Testis (tissue), 3 donors: ENCODE data around the gene PARL. TPM values are rescaled to one million over a fixed set of nuclear protein-coding genes. Genes with fewer than 3 reads are reported as not detected.
A peak's percentile ranks its signal among the peaks of the same experiment; 100 is the strongest.
"Not testable (repeated sequence)": the region's sequence is repeated elsewhere in the genome, so short reads cannot be mapped to it uniquely, and the experiment has no call there.

Source experiments
- DNase-seq: peaks from one replicate; pipeline ENCODE4 v3.0.0-alpha.2; 2019
- H3K27ac ChIP-seq, 2 donors: fragments of 200-600 bp; sonication (generic); one replicate each; pipeline ENCODE4 v1.5.1; 2019
- H3K27me3 ChIP-seq: fragments of 200-600 bp; sonication (generic); one replicate; pipeline ENCODE4 v1.5.1; 2019
- H3K36me3 ChIP-seq: fragments of 200-600 bp; sonication (generic); one replicate; pipeline ENCODE4 v1.5.1; 2017; ENCODE audit warnings: low read depth; ENCODE audit errors: missing control alignments
- H3K4me1 ChIP-seq: fragments of 200-600 bp; sonication (generic); one replicate; pipeline ENCODE4 v1.5.1; 2019
- H3K4me3 ChIP-seq, 2 donors: fragments of 200-600 bp; sonication (generic); one replicate each; pipeline ENCODE4 v1.5.1; 2017 to 2019
- H3K9me3 ChIP-seq: fragments of 200-600 bp; sonication (generic); one replicate; pipeline ENCODE4 v1.5.1; 2017
- POLR2A ChIP-seq: fragments of 450-650 bp; IDR thresholded peaks from one replicate; pipeline ENCODE4 v1.6.1; 2017; ENCODE audit warnings: antibody characterized with exemption, mild to moderate bottlenecking, moderate library complexity
- WGBS, 2 donors: methylation state at CpG; one replicate each; pipeline ENCODE4 v1.1.5; 2018; 5-methylcytosine and 5-hydroxymethylcytosine counted together
- intact Hi-C: fragments of 100-400 bp; cut with DNase I; formaldehyde crosslinking; loops from one replicate; pipeline ENCODE4 v1.15.1; 2023; ENCODE audit warnings: low total_unique reads
- polyA plus RNA-seq: library from polyadenylated mRNA; stranded (reverse); fragments of 350-450 nt; fragmentation: Illumina TruSeq; extraction: RNeasy Lipid Tissue Mini Kit (QIAGEN cat#74804); gene quantifications from one replicate; pipeline ENCODE4 v1.2.3, GENCODE V29; 2014; ENCODE audit warnings: low read depth, low replicate concordance; ENCODE audit not compliant: insufficient read depth
- total RNA-seq, 2 donors: library from RNA; depleted of rRNA; stranded (reverse); fragments of >200 nt; gene quantifications; one replicate each; pipeline ENCODE4 v1.2.3, GENCODE V29; 2016
- TF ChIP-seq, protein P1 (sequence below), 3 experiments: fragments of 450-650 bp in 2 of 3; fragments of 200-600 bp in 1 of 3; sonication (generic) in 1 of 3; IDR thresholded peaks; one replicate each; pipeline ENCODE4 v1.5.1; 2016 to 2019; ENCODE audit warnings: antibody characterized with exemption in 3 of 3, mild to moderate bottlenecking in 2 of 3, moderate library complexity in 1 of 3

PARL gene
- total and polyA plus RNA-seq, 3 donors from 2014 or later: 55.5 to 64.2 (median 57.6) TPM

DNA sequence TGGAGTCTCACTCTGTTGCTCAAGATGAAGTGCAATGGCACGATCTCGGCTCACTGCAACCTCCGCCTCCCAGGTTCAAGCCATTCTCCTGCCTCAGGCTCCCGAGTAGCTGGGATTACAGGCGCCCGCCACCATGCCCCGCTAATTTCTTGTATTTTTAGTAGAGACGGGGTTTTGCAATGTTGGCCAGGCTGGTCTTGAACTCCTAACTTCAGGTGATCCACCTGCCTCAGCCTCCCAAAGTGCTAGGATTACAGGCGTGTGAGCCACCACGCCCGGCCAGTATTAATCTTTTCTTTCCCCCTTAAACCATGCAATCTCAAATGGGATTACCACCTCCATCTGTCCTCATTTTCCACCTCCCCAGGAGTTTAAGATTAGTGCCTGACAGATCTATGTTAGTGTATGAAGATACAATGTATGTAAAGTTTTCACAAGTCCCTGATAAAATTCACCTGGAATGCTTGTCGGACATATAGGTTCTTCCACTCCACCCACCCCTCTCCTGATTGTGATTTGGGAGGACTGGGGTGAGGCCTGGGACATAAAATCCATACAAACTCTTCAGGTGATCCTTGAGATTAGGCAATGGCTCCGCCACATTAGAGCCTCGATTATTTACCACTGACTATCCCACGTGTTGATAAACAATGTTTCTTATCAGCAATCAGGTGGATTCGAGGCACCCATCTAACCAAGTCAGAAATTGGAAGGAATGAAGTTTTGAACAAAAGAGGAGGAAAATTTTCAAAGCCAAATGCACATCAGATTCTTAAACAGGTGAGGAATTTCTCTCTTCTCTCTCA lies 1.2 kb downstream of the PARL start:
- TF ChIP-seq, protein P1, sequence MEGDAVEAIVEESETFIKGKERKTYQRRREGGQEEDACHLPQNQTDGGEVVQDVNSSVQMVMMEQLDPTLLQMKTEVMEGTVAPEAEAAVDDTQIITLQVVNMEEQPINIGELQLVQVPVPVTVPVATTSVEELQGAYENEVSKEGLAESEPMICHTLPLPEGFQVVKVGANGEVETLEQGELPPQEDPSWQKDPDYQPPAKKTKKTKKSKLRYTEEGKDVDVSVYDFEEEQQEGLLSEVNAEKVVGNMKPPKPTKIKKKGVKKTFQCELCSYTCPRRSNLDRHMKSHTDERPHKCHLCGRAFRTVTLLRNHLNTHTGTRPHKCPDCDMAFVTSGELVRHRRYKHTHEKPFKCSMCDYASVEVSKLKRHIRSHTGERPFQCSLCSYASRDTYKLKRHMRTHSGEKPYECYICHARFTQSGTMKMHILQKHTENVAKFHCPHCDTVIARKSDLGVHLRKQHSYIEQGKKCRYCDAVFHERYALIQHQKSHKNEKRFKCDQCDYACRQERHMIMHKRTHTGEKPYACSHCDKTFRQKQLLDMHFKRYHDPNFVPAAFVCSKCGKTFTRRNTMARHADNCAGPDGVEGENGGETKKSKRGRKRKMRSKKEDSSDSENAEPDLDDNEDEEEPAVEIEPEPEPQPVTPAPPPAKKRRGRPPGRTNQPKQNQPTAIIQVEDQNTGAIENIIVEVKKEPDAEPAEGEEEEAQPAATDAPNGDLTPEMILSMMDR (IDR thresholded peaks at IDR 0.05): no peak
- Histone ChIP-seq H3K27ac (peak overlapping the region; percentile 70 to 78), H3K36me3 (no peaks in the 10 kb centered on the region), H3K9me3 (no peaks in the 10 kb centered on the region), H3K4me3 (peak overlapping the region; percentile 83 to 95), H3K27me3 (no peaks in the 10 kb centered on the region), H3K4me1 (peaks cover 13% of the 10 kb centered on the region)
- DNase-seq: no peak
- intact Hi-C loops: no loop called here
- 39 to 57% methylated on average over 16 of the region's 16 CpGs for WGBS, 2 donors

DNA sequence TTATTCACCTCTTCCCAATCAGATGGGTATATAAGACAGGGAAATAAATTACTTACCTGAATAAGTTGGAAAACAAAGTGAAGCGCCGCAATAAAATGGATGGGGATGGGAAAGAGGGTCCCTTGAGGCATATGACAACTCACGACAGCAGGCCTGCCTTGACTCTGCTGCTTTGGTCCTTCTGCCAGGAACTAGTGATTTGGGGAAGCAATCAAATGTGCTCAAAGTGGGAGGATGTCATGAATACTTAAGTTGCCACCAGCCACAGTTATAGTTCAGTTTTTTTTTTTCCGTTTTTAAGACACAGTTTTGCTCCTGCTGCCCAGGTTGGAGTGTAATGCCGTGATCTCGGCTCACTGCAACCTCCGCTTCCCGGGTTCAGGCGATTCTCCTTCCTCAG lies 4.6 kb downstream of the PARL start:
- no peak for DNase-seq
- TF ChIP-seq POLR2A: no peak
- TF ChIP-seq, protein P1 (IDR thresholded peaks at IDR 0.05): no peak
- H3K4me3 ChIP-seq: no peak overlapping the region
- H3K27ac ChIP-seq: no peak overlapping the region
- H3K27me3 ChIP-seq: no peaks in the 10 kb centered on the region
- intact Hi-C loops: no loop called here
- whole genome bisulfite sequencing, 2 donors: 86 to 91% methylated on average over 9 of the region's 9 CpGs
- H3K36me3 ChIP-seq: no peaks in the 10 kb centered on the region
- H3K9me3 ChIP-seq: no peaks in the 10 kb centered on the region
- H3K4me1 ChIP-seq: peaks cover 13% of the 10 kb centered on the region

DNA sequence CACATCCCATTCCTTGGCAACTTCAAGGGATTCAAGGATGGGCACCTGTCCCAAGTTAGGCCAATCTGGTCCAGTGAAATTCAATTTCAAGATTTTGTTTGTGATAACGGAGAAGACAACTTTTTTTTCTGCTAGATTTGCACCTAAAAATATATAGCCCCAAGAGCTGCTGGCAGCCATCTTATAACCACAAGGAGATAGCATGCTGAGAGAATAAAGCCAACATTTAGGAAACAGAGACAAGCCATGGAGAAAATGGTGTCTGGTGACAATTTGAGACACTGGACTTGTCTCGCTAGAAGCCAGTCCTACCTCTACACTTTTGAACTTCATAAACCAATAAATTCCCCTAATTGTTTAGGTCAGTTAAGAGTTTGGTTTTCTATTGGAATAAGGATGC lies 5.4 kb downstream of the PARL start:
- Histone ChIP-seq H3K9me3 (no peaks in the 10 kb centered on the region), H3K4me3 (no peak overlapping the region), H3K27me3 (no peaks in the 10 kb centered on the region), H3K4me1 (peaks cover 13% of the 10 kb centered on the region), H3K27ac (no peak overlapping the region), H3K36me3 (no peaks in the 10 kb centered on the region)
- intact Hi-C loops: no loop called here
- WGBS, 2 donors: 93 to 98% methylated on average over 2 of the region's 2 CpGs
- DNase-seq: no peak
- no peak for TF ChIP-seq POLR2A
- TF ChIP-seq, protein P1 (IDR thresholded peaks at IDR 0.05): no peak

DNA sequence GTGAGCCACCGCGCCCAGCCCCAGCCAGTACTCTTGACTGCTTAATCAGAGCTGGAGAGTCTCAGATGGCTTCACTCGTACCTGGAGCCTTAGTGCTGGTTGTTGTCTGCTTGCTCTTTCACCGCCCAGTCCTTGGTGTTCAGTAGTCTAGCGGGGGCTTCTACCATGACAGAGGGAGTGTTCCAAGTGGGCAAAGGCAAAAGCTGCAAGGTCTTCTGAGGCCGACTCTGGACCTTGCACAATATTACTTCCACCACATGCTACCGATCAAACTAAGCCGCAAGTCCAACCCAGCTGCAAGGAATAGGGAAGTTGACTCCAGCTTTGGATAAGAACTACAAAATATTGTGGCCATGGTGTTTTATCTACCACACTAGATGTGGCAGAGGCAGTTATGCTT lies 6.6 kb downstream of the PARL start:
- Histone ChIP-seq H3K27ac (no peak overlapping the region), H3K36me3 (no peaks in the 10 kb centered on the region), H3K9me3 (no peaks in the 10 kb centered on the region), H3K4me3 (no peak overlapping the region), H3K27me3 (no peaks in the 10 kb centered on the region), H3K4me1 (peaks cover 7% of the 10 kb centered on the region)
- no peak for DNase-seq
- intact Hi-C loops: no loop called here
- 86 to 97% methylated on average over 7 to 8 of the region's 8 CpGs for WGBS, 2 donors
- TF ChIP-seq POLR2A: no peak
- TF ChIP-seq, protein P1 (IDR thresholded peaks at IDR 0.05): no peak

DNA sequence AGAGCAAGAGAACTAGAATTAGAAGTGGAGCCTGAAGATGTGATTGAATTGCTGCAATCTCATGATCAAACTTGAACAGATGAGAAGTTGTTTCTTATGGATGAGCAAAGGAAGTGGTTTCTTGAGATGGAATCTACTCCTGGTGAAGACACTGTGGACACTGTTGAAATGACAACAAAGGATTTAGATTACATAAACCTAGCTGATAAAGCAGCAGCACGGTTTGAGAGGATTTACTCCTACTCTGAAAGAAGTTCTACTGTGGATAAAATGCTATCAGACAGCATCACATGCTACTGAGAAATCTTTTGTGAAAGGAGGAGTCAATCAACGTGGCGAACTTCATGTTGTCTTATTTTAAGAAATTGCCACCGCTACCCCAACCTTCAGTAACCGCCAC lies 7.5 kb downstream of the PARL start:
- H3K4me1 ChIP-seq, H3K36me3 ChIP-seq, H3K27ac ChIP-seq, intact Hi-C loops, H3K4me3 ChIP-seq, DNase-seq, H3K27me3 ChIP-seq, H3K9me3 ChIP-seq: not testable (repeated sequence)
- 81 to 82% methylated on average over 5 of the region's 5 CpGs for WGBS, 2 donors
